ENCODE results near the gene HSPA6.

Gene HSPA6

DNA sequence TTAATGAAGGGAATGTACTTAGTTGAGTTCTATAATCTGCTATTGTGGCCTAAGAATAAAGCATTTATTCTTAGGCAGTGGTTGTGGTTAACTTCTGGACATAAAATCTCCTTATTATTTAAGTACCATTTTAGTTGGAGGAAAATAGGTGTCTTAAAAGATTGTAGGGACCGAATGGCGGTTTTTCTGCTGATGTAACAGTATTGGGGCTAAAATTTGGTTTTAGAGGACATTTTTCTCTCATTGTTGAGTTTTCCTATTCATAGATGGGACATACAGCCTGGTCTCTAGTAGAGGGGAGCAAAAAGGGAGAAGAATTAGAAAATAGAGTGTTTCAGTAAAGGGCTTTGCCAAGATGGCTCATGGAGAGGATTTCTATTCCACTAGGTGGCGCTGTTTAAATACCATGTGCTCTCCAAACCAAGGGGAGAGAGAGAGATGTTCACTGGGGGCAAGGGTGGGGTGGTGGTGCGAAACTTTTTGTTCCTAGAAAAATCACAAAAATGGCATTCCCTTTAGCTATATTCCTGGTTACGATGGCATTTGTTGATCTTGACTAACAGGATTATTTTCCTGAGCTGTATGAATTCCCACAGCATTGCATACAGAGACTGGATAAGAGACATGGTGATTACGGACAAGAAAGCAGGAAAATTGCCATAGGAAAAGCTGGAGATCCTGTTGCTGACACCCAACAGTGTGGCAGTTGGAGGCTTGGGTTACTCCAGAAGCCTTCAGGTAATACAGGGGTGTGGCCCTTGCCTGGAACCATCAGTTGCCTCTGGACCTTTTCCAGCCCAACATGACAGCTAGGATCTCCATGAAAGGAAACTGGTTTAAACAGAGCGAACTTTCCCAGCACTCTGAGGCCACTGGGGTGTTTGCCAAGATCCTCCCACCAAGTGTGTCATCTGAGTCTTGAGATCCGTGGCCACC, 37.3 kb upstream of the HSPA6 start:
- TF ChIP-seq, protein P1, sequence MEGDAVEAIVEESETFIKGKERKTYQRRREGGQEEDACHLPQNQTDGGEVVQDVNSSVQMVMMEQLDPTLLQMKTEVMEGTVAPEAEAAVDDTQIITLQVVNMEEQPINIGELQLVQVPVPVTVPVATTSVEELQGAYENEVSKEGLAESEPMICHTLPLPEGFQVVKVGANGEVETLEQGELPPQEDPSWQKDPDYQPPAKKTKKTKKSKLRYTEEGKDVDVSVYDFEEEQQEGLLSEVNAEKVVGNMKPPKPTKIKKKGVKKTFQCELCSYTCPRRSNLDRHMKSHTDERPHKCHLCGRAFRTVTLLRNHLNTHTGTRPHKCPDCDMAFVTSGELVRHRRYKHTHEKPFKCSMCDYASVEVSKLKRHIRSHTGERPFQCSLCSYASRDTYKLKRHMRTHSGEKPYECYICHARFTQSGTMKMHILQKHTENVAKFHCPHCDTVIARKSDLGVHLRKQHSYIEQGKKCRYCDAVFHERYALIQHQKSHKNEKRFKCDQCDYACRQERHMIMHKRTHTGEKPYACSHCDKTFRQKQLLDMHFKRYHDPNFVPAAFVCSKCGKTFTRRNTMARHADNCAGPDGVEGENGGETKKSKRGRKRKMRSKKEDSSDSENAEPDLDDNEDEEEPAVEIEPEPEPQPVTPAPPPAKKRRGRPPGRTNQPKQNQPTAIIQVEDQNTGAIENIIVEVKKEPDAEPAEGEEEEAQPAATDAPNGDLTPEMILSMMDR (IDR thresholded peaks at IDR 0.05; ENCODE audit: low read depth, low read length) = peak; percentile 46
- no peak overlapping the region for H3K4me3 ChIP-seq (ENCODE audit: low read depth, low read length)

DNA sequence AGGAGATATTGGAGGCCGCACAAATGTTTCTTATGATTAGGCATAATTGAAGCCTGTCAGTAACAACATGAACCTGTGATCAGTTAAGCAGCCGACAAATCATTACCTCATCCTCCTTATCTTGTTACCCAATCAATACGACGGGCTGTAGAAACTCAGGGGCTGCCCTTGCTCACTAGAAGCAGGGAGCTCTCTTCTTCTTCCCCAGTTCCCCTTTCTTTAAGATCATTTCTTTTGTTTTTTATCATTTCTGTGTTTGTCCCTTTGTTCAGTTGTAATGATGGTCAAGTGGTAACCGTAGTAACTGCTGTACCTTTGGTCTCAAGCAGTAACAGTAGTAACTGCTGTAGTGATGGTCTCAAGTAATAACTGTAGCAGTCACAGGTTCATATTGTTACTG, 32.9 kb upstream of the HSPA6 start:
- TF ChIP-seq, protein P1 (IDR thresholded peaks at IDR 0.05; ENCODE audit: low read depth, low read length) = no peak
- no peak overlapping the region for H3K4me3 ChIP-seq (ENCODE audit: low read depth, low read length)

- TF ChIP-seq, protein P1 (IDR thresholded peaks at IDR 0.05; ENCODE audit: low read depth, low read length) = no peak
- no peak overlapping the region for H3K4me3 ChIP-seq (ENCODE audit: low read depth, low read length)
Measured at GRCh38 chr1:161492827-161493226, 31.5 kb upstream of the HSPA6 start.

DNA sequence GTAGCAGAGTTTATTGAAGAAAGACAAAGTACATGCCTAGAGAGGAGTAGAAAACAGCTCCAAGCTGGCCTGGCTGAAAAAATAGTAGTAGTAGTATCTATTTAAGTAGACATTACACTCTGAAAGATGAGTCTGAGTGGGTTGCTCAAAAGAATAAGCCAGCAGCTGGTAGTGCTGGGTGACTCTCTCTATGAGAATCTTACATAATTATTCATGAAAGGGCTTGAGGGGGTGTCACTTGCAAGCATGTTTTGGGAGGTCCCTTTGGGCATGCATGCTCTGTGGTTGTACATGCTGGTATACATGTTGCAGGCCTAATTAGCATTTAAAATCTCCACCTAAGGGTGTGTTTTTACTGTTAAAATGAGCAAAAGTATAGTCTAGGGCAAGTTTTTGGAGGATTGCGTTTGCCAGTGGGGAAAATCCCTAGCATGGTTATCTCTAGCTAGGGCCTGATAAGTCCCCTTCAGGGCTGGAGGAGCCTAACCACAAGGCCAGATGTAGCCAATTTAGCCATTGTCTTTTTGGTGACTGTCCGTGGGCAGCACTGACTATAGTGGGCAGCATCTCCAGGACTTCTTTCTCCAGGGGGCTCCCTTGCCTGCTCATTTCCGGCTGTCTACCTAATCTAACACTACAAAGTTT, 30.1 kb upstream of the HSPA6 start:
- H3K4me3 ChIP-seq (ENCODE audit: low read depth, low read length) = no peak overlapping the region
- TF ChIP-seq, protein P1 (IDR thresholded peaks at IDR 0.05; ENCODE audit: low read depth, low read length) = no peak

DNA sequence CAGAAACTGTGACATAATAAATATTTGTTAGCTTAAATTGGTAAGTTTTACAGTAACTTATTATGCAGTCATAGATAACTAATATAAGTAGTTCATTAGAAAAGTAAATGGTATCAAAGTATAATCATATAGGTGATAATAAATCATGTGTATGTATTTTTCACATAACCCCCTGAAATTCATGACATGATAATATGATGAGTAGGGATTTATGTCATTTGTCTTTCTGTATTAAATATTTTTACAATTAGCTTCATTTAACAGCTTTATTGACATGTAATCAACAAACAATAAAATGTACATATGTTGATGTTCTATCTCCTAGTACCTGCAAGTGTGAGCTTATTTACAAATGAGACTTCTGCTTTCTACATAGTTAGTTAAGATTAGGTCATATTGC, 28.9 kb upstream of the HSPA6 start:
- no peak overlapping the region for H3K4me3 ChIP-seq (ENCODE audit: low read depth, low read length)

DNA sequence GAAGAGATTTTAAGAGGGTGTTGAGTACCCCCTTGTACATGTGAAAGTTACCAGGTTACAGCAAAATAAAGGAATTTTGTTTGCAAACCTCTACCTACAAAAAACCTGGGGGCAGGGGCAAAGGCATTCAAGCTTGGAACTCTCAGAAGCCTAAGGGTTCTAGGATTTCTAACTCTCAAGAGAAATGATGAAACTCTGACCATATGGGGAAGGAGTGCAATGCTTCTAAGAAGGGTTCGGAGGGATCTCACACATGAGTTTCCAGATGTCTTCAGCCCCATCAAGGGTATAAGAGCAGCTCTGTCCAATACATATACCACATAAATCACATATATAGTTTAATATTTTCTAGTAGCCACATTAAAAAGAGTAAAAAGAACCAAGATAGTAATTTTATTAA, 26.4 kb upstream of the HSPA6 start:
- no peak overlapping the region for H3K4me3 ChIP-seq (ENCODE audit: low read depth, low read length)
- TF ChIP-seq, protein P1 (IDR thresholded peaks at IDR 0.05; ENCODE audit: low read depth, low read length) = no peak

More for the DNA sequence above, 28.9 kb upstream of the HSPA6 start:
- TF ChIP-seq, protein P1 (IDR thresholded peaks at IDR 0.05; ENCODE audit: low read depth, low read length) = no peak

DNA sequence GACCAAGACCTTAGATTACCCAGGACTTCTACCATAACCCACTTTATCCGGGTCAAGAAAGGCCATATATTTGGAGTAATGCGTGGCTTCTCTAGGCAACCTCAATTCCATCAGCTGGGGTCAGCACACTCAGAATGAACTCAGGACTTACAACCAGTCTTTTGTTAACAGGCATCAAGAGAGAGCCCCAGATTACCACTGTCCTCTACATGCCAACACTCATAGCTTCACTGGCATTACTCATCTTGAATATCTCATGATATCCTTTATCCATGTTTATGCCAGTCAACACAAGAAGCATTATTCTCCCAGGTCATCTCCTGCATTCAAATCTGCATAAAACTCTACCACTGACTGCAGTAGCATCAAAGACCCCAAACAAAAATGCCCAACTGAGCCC, 25.7 kb upstream of the HSPA6 start:
- TF ChIP-seq, protein P1 (IDR thresholded peaks at IDR 0.05; ENCODE audit: low read depth, low read length) = no peak
- no peak overlapping the region for H3K4me3 ChIP-seq (ENCODE audit: low read depth, low read length)
